ENCODE measurements around the gene SPINK6.

GRCh38 chr5:148177207-148177606, 25.6 kb upstream of the SPINK6 start:
- TF ChIP-seq CTCF (IDR thresholded peaks at IDR 0.05), result no peak
- TF ChIP-seq POLR2A (IDR thresholded peaks at IDR 0.05), result no peak
